22Rv1 (cell line): ENCODE measurements around the gene FATE1.

Experiments
- ZFX ChIP-seq: fragments of 450-650 bp; IDR thresholded peaks from 2 replicates; pipeline ENCODE4 v1.6.1; 2017; ENCODE audit warnings: antibody characterized with exemption, borderline replicate concordance
- TF ChIP-seq, protein P1 (sequence below): fragments of 450-650 bp; IDR thresholded peaks from 2 replicates; pipeline ENCODE4 v1.5.1; 2017; ENCODE audit warnings: mild to moderate bottlenecking

- TF ChIP-seq, protein P1, sequence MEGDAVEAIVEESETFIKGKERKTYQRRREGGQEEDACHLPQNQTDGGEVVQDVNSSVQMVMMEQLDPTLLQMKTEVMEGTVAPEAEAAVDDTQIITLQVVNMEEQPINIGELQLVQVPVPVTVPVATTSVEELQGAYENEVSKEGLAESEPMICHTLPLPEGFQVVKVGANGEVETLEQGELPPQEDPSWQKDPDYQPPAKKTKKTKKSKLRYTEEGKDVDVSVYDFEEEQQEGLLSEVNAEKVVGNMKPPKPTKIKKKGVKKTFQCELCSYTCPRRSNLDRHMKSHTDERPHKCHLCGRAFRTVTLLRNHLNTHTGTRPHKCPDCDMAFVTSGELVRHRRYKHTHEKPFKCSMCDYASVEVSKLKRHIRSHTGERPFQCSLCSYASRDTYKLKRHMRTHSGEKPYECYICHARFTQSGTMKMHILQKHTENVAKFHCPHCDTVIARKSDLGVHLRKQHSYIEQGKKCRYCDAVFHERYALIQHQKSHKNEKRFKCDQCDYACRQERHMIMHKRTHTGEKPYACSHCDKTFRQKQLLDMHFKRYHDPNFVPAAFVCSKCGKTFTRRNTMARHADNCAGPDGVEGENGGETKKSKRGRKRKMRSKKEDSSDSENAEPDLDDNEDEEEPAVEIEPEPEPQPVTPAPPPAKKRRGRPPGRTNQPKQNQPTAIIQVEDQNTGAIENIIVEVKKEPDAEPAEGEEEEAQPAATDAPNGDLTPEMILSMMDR, result no peak
- TF ChIP-seq ZFX, result no peak
These were observed 27.1 kb upstream of the FATE1 start for GRCh38 chrX:151688695-151689094.
